Upper lobe of right lung (tissue), 1 donor: ENCODE data around the gene DNAJC12. TPM values are rescaled to one million over a fixed set of nuclear protein-coding genes. Genes with fewer than 3 reads are reported as not detected.

Source experiments
- ATAC-seq: fragments of 200-7000 bp; cut with Tn5 transposase; one replicate; pipeline ENCODE4 v1.9.1; 2020; ENCODE audit warnings: mild to moderate bottlenecking, moderate library complexity
- DNase-seq: peaks from one replicate; pipeline ENCODE4 v3.0.0-alpha.2; 2020
- H3K27ac ChIP-seq: fragments of 200-600 bp; one replicate; pipeline ENCODE4 v1.8.0; 2022
- H3K27me3 ChIP-seq: fragments of 200-600 bp; one replicate; pipeline ENCODE4 v1.8.0; 2022; ENCODE audit warnings: mild to moderate bottlenecking
- H3K36me3 ChIP-seq: fragments of 200-600 bp; one replicate; pipeline ENCODE4 v1.8.0; 2022
- H3K4me1 ChIP-seq: fragments of 200-600 bp; one replicate; pipeline ENCODE4 v1.8.0; 2022
- H3K4me3 ChIP-seq: fragments of 200-600 bp; one replicate; pipeline ENCODE4 v1.8.0; 2022; ENCODE audit warnings: mild to moderate bottlenecking
- H3K9me3 ChIP-seq: fragments of 200-600 bp; one replicate; pipeline ENCODE4 v1.8.0; 2022
- CTCF ChIP-seq: fragments of 200-600 bp; IDR thresholded peaks from one replicate; pipeline ENCODE4 v1.8.0; 2022; ENCODE audit warnings: antibody characterized with exemption
- intact Hi-C: fragments of 100-400 bp; cut with DNase I; formaldehyde crosslinking; loops from one replicate; pipeline ENCODE4 v1.11.0; 2022
- total RNA-seq: library from RNA; stranded (reverse); fragmentation: NEBNext Ultra II Directional; extraction: Animal tissue kit (Norgen Biotek cat#: 25700); gene quantifications from one replicate; pipeline ENCODE4 v1.2.1, GENCODE V29; 2021
- donor health status: DM: no; HTN: yes; CAD: no; lungs with severe emphysema.

The DNAJC12 gene
- total RNA-seq, 1 donor from 2014 or later: 1.6 TPM

GRCh38 chr10:67875340-67876238, 37.6 kb upstream of the DNAJC12 start:
- ATAC-seq: no peak
- TF ChIP-seq CTCF: no peak
- Histone ChIP-seq H3K36me3 (no peaks in the 10 kb centered on the region), H3K27me3 (no peaks in the 10 kb centered on the region), H3K9me3 (no peaks in the 10 kb centered on the region), H3K27ac (no peak overlapping the region), H3K4me3 (no peak overlapping the region), H3K4me1 (no peaks in the 10 kb centered on the region)
- intact Hi-C loops: no loop called here
- DNase-seq: no peak

GRCh38 chr10:67869996-67870395, 32.0 kb upstream of the DNAJC12 start:
- Histone ChIP-seq H3K9me3 (no peaks in the 10 kb centered on the region), H3K27ac (no peak overlapping the region), H3K4me1 (no peaks in the 10 kb centered on the region), H3K27me3 (no peaks in the 10 kb centered on the region), H3K36me3 (no peaks in the 10 kb centered on the region), H3K4me3 (no peak overlapping the region)
- DNase-seq: no peak
- intact Hi-C loops: no loop called here
- TF ChIP-seq CTCF: no peak
- no peak for ATAC-seq

- TF ChIP-seq CTCF: no peak
- no peak for ATAC-seq
- H3K36me3 ChIP-seq: no peaks in the 10 kb centered on the region
- H3K4me1 ChIP-seq: no peaks in the 10 kb centered on the region
- no peak overlapping the region for H3K4me3 ChIP-seq
- DNase-seq: no peak
- no peaks in the 10 kb centered on the region for H3K27me3 ChIP-seq
- H3K27ac ChIP-seq: no peak overlapping the region
- no peaks in the 10 kb centered on the region for H3K9me3 ChIP-seq
- intact Hi-C loops: no loop called here
Measured at GRCh38 chr10:67868132-67868531, 30.1 kb upstream of the DNAJC12 start.

GRCh38 chr10:67864607-67865371, 26.8 kb upstream of the DNAJC12 start:
- Histone ChIP-seq H3K27me3 (no peaks in the 10 kb centered on the region), H3K9me3 (no peaks in the 10 kb centered on the region), H3K4me3 (no peak overlapping the region), H3K4me1 (no peaks in the 10 kb centered on the region), H3K27ac (no peak overlapping the region), H3K36me3 (no peaks in the 10 kb centered on the region)
- intact Hi-C loops: no loop called here
- ATAC-seq: peak; percentile 47
- no peak for DNase-seq
- TF ChIP-seq CTCF: no peak

- Histone ChIP-seq H3K9me3 (no peaks in the 10 kb centered on the region), H3K4me1 (no peaks in the 10 kb centered on the region), H3K27me3 (no peaks in the 10 kb centered on the region), H3K27ac (no peak overlapping the region), H3K36me3 (no peaks in the 10 kb centered on the region), H3K4me3 (no peak overlapping the region)
- intact Hi-C loops: no loop called here
- no peak for ATAC-seq
- no peak for DNase-seq
- no peak for TF ChIP-seq CTCF
Measured at GRCh38 chr10:67863094-67863493, 25.1 kb upstream of the DNAJC12 start.
